Activated CD4-positive, CD25-positive, alpha-beta regulatory T cell (primary cell): Measurements from ENCODE around the gene PGGHG.

Experiments
- DNase-seq, 4 experiments: peaks; one replicate each; lab custom pipeline; 2025; lab: John Stamatoyannopoulos, UW

PGGHG gene

DNA sequence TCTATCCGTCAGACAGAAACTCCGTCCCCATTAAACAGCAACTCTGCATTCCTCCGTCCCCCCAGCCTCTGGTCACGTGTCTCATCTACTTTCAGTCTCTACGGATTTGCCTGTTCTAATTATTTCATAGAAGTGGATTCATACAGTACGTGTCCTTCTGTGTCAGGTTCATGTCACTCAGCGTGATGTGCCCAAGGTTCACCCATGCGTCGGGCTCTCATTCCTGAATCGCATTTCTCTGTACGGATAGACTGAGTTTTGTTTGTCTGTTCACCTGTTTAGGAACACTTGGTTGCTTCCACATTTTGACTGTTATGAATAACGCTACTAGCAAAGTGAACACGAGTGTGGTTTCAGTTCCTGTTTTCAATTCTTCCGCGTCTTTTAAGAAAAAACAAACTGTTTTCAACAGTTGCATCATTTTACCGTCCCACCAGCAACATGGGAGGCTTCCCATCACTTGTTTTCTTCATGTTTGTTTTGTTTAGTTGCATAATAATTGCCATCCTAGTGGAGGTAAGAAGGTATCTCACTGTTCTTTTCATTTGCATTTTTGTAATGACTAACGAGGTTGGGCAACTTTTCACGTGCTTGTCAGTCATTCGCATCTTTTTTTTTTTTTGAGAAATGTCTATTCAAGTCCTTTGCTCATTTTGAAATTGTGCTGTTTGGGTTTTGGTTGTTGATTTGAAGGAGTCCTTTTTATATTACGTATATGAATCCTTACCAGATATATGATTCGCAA is 19.6 kb upstream of the PGGHG start:
- no peak for DNase-seq

DNA sequence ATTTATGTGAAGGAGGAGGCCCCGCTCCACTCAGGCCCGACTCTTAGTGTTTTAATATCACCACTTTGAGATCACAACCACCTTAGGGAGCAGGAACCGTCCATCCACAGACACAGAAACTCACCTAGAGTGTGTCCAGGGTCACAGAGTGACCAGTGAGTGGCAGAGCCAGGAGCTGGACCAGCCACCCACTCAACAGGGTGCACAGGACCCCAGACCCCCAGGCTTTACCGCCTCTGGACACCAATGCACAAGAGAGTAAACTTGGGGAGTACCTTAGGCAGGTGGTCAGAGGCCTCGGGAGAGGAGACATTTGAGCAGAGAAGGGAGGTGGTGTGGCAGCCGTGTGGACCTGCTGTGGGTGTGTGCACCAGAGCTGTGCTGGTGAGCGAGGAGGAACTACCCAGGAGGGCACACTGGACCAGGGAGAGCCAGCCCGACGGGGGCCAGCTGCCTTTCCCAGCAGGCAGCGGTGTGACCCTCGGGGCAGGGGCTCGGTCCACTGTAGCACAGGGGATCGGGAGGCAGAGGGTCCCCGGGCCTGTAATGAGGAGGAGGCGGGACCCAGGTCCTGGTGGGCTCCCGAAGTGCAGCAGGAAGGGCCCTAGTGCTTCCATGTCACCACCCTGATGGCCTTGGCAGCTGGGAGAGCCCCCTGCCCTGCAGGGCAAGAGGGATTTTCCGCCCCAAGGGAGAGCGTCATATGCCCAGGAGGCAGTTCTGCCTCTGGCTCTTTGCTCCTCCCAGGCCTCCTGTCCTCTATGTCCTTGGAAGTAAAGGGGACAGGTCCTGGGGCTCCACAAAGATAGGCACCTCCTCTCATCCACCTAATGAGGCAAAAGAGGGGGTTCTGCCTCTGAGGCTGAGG is 18.2 kb upstream of the PGGHG start:
- DNase-seq = no peak

DNA sequence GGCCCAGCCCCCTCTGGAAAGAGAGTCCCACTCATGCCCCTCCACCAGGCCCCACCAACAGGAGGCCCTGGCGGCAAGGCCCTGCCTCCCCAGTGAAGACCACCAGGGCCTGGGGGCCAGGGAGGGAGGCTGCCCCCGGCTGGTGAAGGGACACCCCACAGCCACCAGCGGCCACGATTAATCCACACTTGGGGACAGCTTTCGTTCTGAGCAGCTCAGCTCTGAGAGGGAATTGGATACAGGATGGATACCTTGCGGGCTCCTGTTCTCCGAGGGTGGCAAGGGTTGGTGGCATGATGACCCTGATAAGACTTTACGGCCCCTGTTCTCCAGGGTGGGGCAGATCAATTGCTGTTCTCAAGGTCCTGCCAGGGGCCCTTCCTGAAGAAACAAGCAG is 17.6 kb upstream of the PGGHG start:
- DNase-seq = no peak

DNA sequence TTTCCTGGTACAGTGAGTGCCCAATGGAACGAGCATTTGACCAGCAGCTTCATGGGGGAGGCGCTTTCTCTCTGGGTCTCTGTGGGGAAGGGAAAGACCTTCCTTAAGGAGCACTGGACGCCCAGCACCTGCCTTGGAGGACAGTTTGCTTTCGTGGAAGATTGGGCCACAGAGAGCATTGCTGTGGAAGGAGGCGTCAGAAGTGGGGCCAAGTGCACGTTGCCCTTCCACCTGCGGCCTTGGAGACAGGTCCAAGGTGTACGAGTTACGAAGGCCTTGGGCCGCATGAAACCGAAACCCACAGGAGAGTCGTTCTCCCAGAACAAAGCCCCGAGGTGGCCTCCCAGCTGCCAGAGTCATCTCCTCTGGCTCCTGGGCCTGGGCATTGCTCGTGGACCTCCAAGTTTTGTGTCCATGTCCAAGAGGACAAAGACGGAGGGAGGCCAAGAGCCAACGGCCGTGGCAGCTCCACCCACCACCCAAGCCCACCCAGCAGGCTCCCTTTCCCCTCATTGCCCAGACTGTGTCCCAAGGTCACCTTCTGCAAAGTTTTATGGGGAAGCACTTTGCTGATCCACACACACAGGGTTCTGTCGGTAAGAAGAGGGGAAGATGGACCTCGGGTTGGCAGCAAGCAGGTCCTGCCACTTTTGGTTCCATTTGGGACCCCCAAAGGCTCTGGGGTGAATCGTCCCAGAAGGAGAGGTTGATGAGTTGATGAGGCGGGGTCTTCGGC is 16.6 kb upstream of the PGGHG start:
- DNase-seq = no peak

DNA sequence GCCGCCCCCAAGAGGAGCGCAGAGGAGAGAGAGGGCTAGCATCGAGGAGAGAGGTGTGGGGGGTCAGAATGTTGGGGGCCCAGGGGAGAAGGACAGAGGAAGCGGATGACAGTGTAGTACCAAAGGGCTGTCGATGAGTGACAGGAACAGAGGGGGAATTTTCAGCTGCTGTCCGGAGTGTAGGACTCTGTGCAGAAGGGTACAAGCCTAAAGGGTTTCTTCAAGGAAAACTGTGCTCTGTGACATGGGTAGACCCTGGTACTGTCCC is 16.1 kb upstream of the PGGHG start:
- no peak for DNase-seq

DNA sequence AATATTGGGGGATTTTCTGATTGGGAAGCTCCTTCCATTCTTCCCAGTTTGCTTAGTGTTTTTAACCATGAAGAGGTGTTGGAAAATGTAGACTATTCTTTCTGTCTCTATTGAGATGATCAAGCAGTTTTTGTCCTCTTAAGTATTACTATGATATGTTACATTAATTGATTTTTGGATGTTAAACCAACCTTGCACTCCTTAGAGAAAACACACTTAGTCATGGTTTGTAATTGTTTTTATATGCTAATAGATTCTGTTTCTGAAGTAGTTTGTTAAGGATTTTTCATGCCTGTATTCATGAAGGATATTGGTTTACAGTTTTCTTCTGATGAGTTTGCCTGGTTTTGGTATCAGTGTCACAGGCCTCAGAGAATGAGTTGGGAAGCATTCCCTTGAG is 12.7 kb upstream of the PGGHG start:
- DNase-seq = no peak

DNA sequence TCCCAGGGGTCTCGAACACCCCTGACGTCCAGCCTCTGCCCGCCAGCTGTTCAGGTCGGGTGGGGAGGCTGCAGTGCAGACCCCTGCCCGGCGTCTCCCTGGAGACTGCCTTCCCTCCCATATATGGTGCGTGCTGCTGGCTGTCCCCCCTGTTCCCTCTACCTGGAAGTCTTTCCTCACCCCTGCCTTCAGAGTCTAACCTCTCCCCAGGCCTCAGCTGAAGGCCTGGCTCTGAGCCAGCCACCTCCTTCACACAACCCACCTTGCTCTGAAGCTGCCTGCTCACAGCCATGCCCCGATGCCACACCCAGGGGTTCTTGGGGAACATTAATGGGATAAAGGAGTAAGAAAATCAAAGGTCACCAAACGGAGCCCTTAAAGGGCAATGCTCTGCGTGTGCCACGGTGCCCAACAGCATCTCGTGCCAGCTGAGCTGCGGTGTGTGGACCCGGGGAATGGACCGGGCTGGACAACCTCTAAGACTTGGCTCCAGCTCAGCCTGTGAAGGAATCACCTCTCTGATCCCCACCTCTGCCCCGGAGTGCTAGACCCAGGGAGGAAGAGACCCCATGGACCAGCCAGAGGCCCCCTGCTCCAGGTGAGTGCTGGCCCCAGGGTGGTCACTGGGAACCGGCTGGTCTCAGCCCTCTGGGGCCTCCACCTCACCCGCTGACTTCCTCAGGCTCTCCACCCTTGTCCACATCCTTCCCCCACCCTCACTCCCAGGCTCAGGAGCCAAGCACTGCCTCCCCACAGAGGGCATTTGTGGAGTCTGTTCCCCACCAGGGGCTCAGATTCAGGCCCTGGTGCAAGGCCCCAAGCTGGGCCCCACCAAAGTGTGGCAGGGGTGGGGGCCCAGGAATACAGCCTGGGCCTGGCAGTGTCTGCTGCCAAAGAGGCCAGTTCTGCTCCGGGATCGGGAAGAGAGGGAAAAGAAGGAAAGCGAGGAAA is 10.7 kb upstream of the PGGHG start, which contains the start of gene NLRP6:
Gene NLRP6 (plus strand): TSS at position 407 of the 951 bp plus-strand sequence. CDS start 163 bp downstream, at position 570.
- DNase-seq = no peak

DNA sequence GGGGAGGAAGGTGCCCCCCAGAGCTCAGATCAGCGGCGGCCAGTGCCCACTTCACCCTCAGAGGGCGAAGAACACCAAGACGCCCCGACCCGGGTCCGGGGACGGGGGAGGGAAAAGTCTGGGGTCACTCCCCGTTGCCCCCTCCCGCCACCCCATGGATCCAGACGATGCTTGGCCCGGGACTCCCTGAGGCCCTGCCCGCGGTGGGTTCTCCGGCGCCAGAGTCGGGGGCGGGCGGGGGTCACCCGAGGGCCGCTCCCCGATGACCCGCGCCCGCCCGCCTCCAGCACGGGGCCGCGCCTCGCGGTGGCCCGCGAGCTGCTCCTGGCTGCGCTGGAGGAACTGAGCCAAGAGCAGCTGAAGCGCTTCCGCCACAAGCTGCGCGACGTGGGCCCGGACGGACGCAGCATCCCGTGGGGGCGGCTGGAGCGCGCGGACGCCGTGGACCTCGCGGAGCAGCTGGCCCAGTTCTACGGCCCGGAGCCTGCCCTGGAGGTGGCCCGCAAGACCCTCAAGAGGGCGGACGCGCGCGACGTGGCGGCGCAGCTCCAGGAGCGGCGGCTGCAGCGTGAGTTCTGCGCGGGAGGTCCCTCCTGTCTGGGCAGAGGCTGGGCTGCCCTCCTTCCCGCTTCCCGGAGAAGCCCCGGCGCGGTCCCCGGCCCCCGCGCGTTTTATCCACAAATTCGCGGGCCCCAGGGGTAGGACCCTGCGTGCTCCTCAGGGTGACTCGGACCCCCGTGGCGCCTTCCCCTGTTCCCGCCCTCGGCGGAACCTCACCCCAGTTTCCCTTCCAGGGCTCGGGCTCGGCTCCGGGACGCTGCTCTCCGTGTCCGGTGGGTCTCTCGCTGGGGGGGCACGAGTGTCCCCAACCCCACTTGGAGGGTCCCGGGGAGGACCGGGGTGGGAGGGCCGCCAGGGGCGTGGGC is 9.6 kb upstream of the PGGHG start:
- no peak for DNase-seq

DNA sequence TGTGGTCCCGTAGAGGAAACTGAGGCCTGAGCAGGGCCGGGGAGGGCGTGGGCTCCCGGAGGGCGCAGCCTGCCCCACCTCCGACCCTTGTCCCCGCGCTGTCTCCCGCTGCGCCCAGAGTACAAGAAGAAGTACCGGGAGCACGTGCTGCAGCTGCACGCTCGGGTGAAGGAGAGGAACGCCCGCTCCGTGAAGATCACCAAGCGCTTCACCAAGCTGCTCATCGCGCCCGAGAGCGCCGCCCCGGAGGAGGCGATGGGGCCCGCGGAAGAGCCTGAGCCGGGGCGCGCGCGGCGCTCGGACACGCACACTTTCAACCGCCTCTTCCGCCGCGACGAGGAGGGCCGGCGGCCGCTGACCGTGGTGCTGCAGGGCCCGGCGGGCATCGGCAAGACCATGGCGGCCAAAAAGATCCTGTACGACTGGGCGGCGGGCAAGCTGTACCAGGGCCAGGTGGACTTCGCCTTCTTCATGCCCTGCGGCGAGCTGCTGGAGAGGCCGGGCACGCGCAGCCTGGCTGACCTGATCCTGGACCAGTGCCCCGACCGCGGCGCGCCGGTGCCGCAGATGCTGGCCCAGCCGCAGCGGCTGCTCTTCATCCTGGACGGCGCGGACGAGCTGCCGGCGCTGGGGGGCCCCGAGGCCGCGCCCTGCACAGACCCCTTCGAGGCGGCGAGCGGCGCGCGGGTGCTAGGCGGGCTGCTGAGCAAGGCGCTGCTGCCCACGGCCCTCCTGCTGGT is 8.8 kb upstream of the PGGHG start:
- no peak for DNase-seq

DNA sequence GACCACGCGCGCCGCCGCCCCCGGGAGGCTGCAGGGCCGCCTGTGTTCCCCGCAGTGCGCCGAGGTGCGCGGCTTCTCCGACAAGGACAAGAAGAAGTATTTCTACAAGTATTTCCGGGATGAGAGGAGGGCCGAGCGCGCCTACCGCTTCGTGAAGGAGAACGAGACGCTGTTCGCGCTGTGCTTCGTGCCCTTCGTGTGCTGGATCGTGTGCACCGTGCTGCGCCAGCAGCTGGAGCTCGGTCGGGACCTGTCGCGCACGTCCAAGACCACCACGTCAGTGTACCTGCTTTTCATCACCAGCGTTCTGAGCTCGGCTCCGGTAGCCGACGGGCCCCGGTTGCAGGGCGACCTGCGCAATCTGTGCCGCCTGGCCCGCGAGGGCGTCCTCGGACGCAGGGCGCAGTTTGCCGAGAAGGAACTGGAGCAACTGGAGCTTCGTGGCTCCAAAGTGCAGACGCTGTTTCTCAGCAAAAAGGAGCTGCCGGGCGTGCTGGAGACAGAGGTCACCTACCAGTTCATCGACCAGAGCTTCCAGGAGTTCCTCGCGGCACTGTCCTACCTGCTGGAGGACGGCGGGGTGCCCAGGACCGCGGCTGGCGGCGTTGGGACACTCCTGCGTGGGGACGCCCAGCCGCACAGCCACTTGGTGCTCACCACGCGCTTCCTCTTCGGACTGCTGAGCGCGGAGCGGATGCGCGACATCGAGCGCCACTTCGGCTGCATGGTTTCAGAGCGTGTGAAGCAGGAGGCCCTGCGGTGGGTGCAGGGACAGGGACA is 8.0 kb upstream of the PGGHG start:
- no peak for DNase-seq

DNA sequence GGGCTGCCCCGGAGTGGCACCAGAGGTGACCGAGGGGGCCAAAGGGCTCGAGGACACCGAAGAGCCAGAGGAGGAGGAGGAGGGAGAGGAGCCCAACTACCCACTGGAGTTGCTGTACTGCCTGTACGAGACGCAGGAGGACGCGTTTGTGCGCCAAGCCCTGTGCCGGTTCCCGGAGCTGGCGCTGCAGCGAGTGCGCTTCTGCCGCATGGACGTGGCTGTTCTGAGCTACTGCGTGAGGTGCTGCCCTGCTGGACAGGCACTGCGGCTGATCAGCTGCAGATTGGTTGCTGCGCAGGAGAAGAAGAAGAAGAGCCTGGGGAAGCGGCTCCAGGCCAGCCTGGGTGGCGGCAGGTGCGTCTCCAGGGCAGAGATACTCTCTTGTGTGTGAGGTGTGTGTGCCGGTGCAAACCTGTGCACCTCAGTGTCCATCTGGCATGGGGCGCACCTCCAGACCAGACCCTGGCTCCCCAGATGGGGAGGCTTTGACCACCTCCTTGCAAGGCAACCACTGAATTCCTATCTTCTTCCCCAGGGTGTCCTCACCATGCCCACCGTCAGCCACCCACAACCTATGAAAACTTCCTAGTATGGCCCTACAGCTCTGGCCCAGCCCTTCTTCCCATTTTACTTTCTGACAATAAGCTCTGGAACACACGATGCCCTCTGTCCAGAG is 7.3 kb upstream of the PGGHG start:
- no peak for DNase-seq

DNA sequence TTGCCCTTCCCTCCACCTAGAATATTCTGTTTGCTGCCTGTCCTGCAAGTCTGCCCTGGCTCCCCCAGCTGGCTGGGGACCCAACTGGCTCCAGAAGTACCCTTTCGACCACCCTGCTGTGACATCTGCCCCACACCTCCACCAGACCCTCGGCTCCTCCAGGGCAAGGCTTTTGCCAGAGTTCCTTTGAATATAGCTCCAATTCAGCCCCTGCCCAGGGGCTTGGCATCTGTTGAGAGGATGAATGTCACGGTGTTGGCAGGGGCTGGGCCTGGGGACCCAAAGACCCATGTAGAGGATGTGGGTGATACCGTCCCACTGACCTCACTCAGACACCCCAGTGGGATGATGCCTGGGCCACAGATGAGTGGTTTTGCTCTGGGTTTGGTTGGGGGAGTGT is 6.8 kb upstream of the PGGHG start:
- DNase-seq = no peak

DNA sequence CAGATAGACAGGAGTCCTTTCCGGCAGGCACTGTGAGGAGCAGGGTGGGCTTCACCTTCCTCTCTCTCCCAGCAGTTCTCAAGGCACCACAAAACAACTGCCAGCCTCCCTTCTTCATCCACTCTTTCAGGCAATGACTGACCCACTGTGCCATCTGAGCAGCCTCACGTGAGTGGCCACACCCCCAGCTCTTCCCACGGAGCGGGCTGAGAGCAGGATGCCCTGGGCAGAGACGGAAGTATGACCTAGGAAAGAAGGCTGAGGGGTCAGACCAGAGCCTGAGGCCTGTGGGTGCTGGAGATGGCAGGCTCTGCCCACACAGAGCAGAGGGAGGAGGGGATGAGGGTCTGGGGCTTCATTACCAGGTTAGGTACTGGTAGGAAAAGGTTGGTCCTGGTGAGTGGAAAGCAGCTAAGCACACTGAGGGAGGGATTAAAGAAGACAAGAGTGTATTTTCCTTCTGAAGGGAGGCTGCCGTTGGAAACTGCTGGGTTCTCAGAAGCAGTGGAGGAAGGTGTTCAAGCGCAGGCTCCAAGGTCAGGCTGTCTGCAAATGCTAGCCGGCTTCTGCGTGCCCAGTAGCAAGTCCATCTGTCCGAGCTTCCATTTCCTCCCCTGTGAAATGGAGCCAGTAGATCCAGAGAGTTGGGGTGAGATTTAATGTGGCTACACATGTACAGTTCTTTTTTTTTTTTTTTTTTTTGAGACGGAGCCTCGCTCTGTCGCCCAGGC is 6.1 kb upstream of the PGGHG start:
- DNase-seq = no peak

DNA sequence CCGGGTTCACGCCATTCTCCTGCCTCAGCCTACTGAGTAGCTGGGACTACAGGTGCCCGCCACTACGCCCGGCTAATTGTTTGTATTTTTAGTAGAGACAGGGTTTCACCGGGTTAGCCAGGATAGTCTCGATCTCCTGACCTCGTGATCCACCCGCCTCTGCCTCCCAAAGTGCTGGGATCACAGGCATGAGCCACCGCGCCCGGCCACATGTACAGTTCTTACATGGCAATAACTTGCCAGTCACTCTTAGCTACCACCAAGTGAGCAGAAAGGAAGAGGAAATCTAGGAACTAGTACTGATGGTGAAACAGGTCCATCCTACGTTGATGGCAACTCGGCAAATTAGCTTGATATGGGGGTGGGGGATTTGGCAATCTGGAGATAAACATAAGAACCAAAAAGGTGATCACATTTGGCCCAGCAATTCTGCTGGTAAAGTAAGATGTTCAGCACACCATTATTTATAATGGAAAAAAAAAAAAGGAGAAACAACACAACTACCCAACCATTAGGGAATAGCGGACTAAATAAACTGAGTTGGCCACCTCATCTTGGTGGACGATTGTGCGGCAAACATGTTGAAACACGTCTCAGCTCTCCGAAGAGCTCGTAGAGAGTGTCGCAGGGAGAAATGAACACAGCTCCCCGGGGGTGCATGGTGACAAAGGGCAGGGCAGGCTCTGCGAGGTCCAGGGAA is 5.4 kb upstream of the PGGHG start:
- DNase-seq = no peak

DNA sequence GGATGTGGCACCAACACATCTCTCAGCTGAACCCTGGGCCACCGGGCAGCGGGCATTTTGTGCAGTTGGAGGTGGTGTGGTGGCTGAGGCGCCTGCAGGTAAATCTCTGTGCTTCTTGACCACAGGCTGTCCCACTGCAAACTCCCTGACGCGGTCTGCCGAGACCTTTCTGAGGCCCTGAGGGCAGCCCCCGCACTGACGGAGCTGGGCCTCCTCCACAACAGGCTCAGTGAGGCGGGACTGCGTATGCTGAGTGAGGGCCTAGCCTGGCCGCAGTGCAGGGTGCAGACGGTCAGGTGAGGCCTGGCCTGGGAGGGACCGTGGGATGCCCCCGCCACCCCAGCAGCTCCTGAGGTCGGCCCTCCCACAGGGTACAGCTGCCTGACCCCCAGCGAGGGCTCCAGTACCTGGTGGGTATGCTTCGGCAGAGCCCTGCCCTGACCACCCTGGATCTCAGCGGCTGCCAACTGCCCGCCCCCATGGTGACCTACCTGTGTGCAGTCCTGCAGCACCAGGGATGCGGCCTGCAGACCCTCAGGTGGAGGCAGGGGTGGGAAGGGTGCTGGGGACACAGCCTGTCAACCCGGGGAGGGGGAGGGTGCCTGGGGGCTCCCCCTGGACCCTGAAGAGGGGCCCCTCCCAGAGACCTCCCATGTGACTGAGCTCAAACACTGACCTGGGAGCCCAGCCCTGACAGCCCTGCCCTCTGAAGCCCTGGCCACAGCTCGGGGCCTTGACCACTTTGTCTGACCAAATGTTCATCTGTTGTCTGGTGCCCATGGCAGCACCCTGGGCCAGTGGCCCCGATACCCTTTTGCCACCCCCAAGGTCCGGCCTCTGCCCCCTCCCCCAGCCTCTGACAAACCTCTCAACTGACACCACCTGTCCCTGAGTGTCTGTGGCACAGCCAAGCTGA is 4.6 kb upstream of the PGGHG start:
- DNase-seq = no peak
